ENCODE measurements around the gene CLEC6A.

DNA sequence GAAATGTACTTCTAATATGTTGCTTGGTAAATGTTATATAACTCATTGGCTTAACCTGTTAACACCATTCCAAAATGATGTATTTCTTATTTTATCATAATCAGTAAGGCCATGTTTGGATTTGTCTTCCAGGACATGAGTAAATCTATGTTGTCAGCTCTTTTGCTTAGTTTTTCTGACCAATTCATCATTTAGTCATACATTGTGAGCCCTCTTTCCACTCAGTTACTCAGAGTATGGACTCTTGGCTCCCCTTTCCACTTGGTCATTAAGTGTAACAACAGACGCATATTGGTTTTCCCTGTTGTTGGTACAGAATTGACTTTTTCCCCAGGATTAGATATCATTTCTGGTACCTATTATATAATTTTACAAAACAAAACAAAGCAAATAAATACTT, 48.6 kb downstream of the CLEC6A start:
- TF ChIP-seq, protein P1, sequence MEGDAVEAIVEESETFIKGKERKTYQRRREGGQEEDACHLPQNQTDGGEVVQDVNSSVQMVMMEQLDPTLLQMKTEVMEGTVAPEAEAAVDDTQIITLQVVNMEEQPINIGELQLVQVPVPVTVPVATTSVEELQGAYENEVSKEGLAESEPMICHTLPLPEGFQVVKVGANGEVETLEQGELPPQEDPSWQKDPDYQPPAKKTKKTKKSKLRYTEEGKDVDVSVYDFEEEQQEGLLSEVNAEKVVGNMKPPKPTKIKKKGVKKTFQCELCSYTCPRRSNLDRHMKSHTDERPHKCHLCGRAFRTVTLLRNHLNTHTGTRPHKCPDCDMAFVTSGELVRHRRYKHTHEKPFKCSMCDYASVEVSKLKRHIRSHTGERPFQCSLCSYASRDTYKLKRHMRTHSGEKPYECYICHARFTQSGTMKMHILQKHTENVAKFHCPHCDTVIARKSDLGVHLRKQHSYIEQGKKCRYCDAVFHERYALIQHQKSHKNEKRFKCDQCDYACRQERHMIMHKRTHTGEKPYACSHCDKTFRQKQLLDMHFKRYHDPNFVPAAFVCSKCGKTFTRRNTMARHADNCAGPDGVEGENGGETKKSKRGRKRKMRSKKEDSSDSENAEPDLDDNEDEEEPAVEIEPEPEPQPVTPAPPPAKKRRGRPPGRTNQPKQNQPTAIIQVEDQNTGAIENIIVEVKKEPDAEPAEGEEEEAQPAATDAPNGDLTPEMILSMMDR (IDR thresholded peaks at IDR 0.05; ENCODE audit: low read depth, low read length, missing input control), result no peak
- TF ChIP-seq TAF1 (conservative IDR thresholded peaks at IDR 0.05), result no peak
- TF ChIP-seq, protein P2, sequence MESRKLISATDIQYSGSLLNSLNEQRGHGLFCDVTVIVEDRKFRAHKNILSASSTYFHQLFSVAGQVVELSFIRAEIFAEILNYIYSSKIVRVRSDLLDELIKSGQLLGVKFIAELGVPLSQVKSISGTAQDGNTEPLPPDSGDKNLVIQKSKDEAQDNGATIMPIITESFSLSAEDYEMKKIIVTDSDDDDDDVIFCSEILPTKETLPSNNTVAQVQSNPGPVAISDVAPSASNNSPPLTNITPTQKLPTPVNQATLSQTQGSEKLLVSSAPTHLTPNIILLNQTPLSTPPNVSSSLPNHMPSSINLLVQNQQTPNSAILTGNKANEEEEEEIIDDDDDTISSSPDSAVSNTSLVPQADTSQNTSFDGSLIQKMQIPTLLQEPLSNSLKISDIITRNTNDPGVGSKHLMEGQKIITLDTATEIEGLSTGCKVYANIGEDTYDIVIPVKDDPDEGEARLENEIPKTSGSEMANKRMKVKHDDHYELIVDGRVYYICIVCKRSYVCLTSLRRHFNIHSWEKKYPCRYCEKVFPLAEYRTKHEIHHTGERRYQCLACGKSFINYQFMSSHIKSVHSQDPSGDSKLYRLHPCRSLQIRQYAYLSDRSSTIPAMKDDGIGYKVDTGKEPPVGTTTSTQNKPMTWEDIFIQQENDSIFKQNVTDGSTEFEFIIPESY (IDR thresholded peaks at IDR 0.05), result no peak
- no peak for TF ChIP-seq GABPA (IDR thresholded peaks at IDR 0.05 in 1 of 2, conservative IDR thresholded peaks at IDR 0.05 in 1 of 2)
- no peak for TF ChIP-seq JUND (IDR thresholded peaks at IDR 0.05)
- TF ChIP-seq, protein P3, sequence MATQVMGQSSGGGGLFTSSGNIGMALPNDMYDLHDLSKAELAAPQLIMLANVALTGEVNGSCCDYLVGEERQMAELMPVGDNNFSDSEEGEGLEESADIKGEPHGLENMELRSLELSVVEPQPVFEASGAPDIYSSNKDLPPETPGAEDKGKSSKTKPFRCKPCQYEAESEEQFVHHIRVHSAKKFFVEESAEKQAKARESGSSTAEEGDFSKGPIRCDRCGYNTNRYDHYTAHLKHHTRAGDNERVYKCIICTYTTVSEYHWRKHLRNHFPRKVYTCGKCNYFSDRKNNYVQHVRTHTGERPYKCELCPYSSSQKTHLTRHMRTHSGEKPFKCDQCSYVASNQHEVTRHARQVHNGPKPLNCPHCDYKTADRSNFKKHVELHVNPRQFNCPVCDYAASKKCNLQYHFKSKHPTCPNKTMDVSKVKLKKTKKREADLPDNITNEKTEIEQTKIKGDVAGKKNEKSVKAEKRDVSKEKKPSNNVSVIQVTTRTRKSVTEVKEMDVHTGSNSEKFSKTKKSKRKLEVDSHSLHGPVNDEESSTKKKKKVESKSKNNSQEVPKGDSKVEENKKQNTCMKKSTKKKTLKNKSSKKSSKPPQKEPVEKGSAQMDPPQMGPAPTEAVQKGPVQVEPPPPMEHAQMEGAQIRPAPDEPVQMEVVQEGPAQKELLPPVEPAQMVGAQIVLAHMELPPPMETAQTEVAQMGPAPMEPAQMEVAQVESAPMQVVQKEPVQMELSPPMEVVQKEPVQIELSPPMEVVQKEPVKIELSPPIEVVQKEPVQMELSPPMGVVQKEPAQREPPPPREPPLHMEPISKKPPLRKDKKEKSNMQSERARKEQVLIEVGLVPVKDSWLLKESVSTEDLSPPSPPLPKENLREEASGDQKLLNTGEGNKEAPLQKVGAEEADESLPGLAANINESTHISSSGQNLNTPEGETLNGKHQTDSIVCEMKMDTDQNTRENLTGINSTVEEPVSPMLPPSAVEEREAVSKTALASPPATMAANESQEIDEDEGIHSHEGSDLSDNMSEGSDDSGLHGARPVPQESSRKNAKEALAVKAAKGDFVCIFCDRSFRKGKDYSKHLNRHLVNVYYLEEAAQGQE (IDR thresholded peaks at IDR 0.05), result no peak
- TF ChIP-seq, protein P4, sequence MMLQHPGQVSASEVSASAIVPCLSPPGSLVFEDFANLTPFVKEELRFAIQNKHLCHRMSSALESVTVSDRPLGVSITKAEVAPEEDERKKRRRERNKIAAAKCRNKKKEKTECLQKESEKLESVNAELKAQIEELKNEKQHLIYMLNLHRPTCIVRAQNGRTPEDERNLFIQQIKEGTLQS (IDR thresholded peaks at IDR 0.05), result no peak
- TF ChIP-seq RAD21 (IDR thresholded peaks at IDR 0.05), result no peak
